Right hindlimb (tissue), 1 donor: Measurements from ENCODE around the gene LHFPL4.
"Not testable (repeated sequence)": the region's sequence is repeated elsewhere in the genome, so short reads cannot be mapped to it uniquely, and the experiment has no call there.

Experiments used
- DNase-seq: peaks from one replicate; pipeline ENCODE4 v3.0.0-alpha.2; 2018

LHFPL4 gene

GRCh38 chr3:9534429-9534828 is 19.2 kb downstream of the LHFPL4 start:
- no peak for DNase-seq

- no peak for DNase-seq
Measured at GRCh38 chr3:9525078-9525477, 28.5 kb downstream of the LHFPL4 start.

GRCh38 chr3:9514956-9515355 is 38.7 kb downstream of the LHFPL4 start:
- DNase-seq: no peak

GRCh38 chr3:9514306-9514705 is 39.3 kb downstream of the LHFPL4 start:
- DNase-seq: no peak

GRCh38 chr3:9512456-9513045 is 41.1 kb downstream of the LHFPL4 start:
- no peak for DNase-seq

GRCh38 chr3:9508781-9509180 is 44.8 kb downstream of the LHFPL4 start:
- DNase-seq: peak; percentile 60

GRCh38 chr3:9507586-9508578 is 45.7 kb downstream of the LHFPL4 start:
- DNase-seq: no peak

GRCh38 chr3:9503283-9503682 is 50.3 kb downstream of the LHFPL4 start:
- DNase-seq: peak; percentile 55

- no peak for DNase-seq
Measured at GRCh38 chr3:9501226-9501625, 52.4 kb downstream of the LHFPL4 start.

- DNase-seq: peak; percentile 42
Measured at GRCh38 chr3:9500108-9501050, 53.2 kb downstream of the LHFPL4 start.

GRCh38 chr3:9499455-9500107 is 54.0 kb downstream of the LHFPL4 start:
- DNase-seq: no peak

GRCh38 chr3:9498781-9499180 is 54.8 kb downstream of the LHFPL4 start:
- DNase-seq: no peak

GRCh38 chr3:9497821-9498565 is 55.6 kb downstream of the LHFPL4 start:
- DNase-seq: no peak

GRCh38 chr3:9496893-9497292 is 56.7 kb downstream of the LHFPL4 start:
- DNase-seq: no peak

GRCh38 chr3:9494036-9494435 is 59.6 kb downstream of the LHFPL4 start:
- DNase-seq: not testable (repeated sequence)

- DNase-seq: no peak
Measured at GRCh38 chr3:9491506-9491905, 62.1 kb downstream of the LHFPL4 start.

- DNase-seq: no peak
Measured at GRCh38 chr3:9485248-9485647, 68.4 kb downstream of the LHFPL4 start.

GRCh38 chr3:9480265-9480664 is 73.4 kb downstream of the LHFPL4 start:
- no peak for DNase-seq

GRCh38 chr3:9476935-9477334 is 76.7 kb downstream of the LHFPL4 start:
- no peak for DNase-seq

GRCh38 chr3:9474482-9474881 is 79.1 kb downstream of the LHFPL4 start:
- no peak for DNase-seq

- no peak for DNase-seq
Measured at GRCh38 chr3:9473496-9474065, 80.0 kb downstream of the LHFPL4 start.
